ENCODE measurements around the gene DCAF12.
A peak's percentile ranks its signal among the peaks of the same experiment; 100 is the strongest.
"Not testable (repeated sequence)": the region's sequence is repeated elsewhere in the genome, so short reads cannot be mapped to it uniquely, and the experiment has no call there.

DCAF12 gene

GRCh38 chr9:34072410-34072809 lies 54.1 kb downstream of the DCAF12 start:
- DNase-seq (ENCODE audit: extremely low read depth in 1 of 2, low read depth in 1 of 2) = no peak

- DNase-seq (ENCODE audit: extremely low read depth in 1 of 2, low read depth in 1 of 2) = no peak
Measured at GRCh38 chr9:34070606-34071324, 55.7 kb downstream of the DCAF12 start.

- DNase-seq (ENCODE audit: extremely low read depth in 1 of 2, low read depth in 1 of 2) = no peak
Measured at GRCh38 chr9:34069831-34070230, 56.7 kb downstream of the DCAF12 start.

DNA sequence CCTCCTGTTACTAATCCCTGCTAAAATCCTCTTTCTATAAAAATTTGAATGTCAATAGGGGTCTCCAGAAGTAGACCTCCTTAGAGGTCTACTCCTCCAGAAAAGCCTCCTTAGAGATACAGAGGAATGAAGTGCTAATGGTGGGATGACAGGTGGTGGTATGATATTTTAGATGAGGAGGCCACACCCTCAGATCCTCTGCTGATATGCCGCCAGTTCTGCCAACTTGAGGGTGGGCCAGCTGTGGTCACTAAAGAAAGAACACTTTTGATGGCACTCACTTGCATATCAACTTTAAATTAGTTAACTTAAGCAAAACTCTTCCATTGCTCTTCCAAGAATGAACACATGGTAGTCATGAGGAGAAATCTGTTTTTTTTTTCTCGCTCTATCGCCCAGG lies 61.0 kb downstream of the DCAF12 start:
- no peak for DNase-seq (ENCODE audit: extremely low read depth in 1 of 2, low read depth in 1 of 2)

- no peak for DNase-seq (ENCODE audit: extremely low read depth in 1 of 2, low read depth in 1 of 2)
Measured at GRCh38 chr9:34059954-34060353, 66.5 kb downstream of the DCAF12 start.

DNA sequence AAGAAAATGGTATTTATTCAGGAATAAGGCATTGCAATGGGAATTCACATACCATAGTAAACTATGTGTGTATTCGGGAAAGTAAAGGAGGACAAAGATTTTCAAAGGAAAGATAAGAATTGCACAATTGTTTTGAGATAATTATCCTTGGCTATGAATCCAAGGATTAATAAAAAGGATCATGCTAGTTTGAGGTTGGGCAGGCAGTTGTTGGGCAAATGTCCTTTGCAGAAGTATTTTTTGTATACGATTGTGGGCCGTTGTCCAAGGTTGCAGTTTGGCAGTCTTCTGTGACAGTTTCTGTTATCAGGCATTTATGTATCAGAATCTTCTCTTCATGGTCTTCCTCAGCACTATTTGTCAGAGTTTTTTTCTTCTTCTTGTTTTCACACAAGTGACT lies 67.2 kb downstream of the DCAF12 start:
- DNase-seq (ENCODE audit: extremely low read depth in 1 of 2, low read depth in 1 of 2) = no peak

DNA sequence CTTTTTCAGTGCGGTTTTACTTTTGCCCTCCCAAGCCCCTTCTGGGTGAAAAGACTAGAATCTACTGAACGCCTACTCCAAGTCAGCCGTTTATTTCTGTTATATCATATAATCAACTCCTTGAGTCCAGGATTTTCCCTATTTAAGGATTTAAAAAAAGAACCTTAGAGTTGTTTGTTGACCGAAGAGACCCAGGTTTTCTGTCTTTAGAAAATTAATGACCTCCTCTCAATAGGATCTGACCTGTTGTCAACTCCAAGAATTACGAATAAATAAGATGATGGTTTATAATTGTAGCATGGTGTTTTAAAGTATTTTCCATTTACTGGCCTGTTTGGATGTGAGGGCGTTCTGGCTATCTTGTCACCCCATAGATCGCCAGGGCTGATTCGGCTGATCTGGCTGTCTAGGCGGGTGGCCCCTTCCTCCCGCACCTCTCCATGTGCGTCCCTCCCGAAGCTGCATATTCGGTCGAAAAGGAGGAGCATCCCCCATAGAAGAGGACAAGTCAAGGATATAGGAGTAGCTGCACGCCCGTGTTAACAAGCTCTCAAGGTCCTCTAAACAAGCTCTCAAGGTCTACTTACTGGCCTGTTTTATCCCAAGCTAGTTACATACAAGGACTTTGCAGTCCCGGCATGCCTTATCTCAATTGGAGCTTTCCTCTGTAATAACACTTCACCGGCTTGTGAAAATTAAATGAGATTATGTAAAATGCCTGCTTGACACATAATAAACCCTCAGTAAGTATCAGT lies 76.7 kb downstream of the DCAF12 start:
- no peak for DNase-seq (ENCODE audit: extremely low read depth in 1 of 2, low read depth in 1 of 2)

DNA sequence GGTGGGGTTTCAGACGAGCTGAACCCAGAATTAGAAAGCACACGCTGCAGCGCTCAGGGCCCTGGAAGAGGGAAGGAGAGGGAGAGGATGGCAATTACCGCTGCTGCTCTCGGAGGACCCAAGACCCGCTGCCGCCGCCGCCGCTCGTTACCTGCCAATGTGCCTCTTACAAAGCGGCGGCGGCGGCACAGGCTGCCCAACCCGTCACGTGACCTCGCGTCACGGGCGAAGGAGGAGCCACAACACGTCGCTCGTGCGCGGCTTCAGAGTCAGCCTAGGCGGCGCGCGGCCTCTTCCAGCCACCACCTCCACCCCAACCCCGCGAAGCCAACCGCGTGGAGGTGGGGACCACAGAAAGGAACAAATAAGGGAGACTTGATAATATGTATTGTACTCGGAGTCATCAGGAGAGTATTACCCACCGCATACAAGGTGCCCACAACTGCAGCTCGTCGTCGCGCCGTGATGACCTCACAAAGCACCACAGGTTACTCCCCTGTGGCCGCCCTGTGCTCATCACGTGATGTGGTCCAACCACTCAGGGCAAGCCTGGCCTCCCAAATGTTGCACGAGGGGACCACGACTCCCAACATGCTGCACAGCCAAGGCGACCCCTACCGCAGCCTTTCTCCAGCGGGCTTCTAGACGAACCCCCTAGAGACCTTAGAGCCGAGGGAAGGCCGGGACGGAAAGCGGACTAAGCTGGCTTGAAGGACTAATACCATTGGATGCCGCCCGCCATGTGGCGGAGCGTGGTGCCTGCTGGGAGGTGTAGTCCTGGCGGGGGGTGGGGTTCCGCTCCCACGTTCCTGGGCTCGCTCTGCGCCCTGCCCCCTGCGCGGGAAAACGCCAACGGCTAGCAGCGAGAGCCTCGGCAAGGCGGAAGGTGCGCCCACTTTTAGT lies 77.5 kb downstream of the DCAF12 start, which contains the start of gene UBAP2:
TSS of gene UBAP2 (minus strand) at position 161 of the 903 bp plus-strand sequence. CDS start 31,739 bp downstream, outside the sequence.
- peak; percentile 92 to 96 for DNase-seq (ENCODE audit: extremely low read depth in 1 of 2, low read depth in 1 of 2)

- DNase-seq (ENCODE audit: extremely low read depth in 1 of 2, low read depth in 1 of 2) = peak; percentile 7 to 19
Measured at GRCh38 chr9:34047864-34048726, 78.4 kb downstream of the DCAF12 start.

DNA sequence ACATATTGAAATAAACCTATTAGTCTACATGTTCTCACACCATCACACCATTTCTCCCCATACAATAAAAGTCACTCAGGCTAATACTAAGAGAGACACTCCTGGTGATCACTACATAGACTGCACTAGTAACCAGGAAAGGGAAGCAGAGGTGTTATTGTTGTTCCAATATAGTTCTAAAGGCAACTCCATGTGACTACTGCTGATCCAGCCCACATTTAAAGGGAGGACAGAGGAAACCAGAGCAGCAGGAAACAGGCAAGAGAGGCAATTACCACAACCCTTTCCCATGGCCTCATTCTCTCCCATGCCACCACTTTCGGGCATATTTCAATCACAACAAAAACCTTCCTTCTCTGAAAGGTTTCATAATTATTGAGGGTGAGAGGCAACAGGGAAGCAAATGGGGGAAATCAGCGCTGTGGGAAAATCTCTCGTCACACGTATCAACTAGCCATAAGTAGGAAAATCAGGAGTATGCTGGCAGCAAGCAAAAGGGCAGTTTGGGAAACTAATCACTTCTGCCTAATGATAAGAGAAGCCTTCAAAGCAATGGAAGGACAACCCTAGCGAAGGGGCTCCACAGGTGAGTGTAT lies 79.6 kb downstream of the DCAF12 start:
- DNase-seq (ENCODE audit: extremely low read depth in 1 of 2, low read depth in 1 of 2) = no peak

DNA sequence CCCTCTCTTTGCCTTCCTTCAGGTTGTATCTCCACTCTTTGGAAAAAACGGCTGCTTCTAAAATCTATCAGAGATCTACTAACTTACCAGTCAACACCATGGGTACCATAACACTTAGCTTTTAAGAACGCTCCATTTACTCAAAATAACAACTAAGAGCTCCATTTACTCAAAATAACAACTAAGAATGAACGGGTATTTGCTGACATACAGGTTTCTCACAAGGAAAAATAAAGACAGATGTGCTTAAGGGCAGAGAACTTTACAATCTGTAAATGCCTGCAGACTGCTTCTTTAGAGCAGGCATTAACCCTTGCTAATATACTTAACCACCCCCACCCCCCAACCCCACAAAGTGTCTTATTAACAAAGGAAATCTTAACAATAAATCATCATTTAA lies 80.6 kb downstream of the DCAF12 start:
- no peak for DNase-seq (ENCODE audit: extremely low read depth in 1 of 2, low read depth in 1 of 2)

DNA sequence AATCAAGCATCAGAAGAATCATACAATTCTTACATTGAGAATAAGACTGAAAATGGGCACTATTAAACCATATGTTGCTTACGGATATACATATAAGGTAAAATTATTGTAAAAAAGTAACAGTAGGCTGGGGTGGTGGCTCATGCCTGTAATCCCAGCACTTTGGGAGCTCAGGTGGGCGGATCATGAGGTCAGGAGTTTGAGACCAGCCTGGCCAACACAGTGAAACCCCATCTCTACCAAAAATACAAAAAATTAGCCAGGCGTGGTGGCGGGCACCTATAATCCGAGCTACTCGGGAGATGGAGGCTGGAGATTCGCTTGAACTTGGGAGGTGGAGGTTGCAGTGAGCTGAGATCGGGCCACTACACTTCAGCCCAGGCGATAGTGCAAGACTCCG lies 84.4 kb downstream of the DCAF12 start:
- not testable (repeated sequence) for DNase-seq (ENCODE audit: extremely low read depth in 1 of 2, low read depth in 1 of 2)

- not testable (repeated sequence) for DNase-seq (ENCODE audit: extremely low read depth in 1 of 2, low read depth in 1 of 2)
Measured at GRCh38 chr9:34038851-34039250, 87.6 kb downstream of the DCAF12 start.

GRCh38 chr9:34037626-34038025 lies 88.9 kb downstream of the DCAF12 start:
- DNase-seq (ENCODE audit: extremely low read depth in 1 of 2, low read depth in 1 of 2) = no peak

- no peak for DNase-seq (ENCODE audit: extremely low read depth in 1 of 2, low read depth in 1 of 2)
Measured at GRCh38 chr9:34036625-34037024, 89.9 kb downstream of the DCAF12 start.
